SK-N-SH treated with all-trans-retinoic acid at 6 μM for 48 hours (cell line): Measurements from ENCODE around the gene TRIM66.

ENCODE experiments used
- ATAC-seq: fragments of 200-7000 bp; cut with Tn5 transposase; 3 replicates; pipeline ENCODE4 v1.9.1; 2020; ENCODE audit warnings: mild to moderate bottlenecking, moderate library complexity
- ARNTL ChIP-seq: fragments of 450-650 bp; formaldehyde crosslinking; IDR thresholded peaks from 2 replicates; pipeline ENCODE4 v1.5.0; 2020; ENCODE audit warnings: low read depth, mild to moderate bottlenecking, moderate library complexity, borderline replicate concordance
- BACH2 ChIP-seq: fragments of 250-450 bp; sonication (Bioruptor Pico); IDR thresholded peaks from 2 replicates; pipeline ENCODE4 v1.9.0; 2021; ENCODE audit warnings: mild to moderate bottlenecking, borderline replicate concordance
- CREB5 ChIP-seq: fragments of 250-450 bp; sonication (Bioruptor Pico); IDR thresholded peaks from 2 replicates; pipeline ENCODE4 v1.5.1; 2020; ENCODE audit warnings: low read depth, mild to moderate bottlenecking, moderate library complexity
- CSDC2 ChIP-seq: fragments of 250-450 bp; sonication (Bioruptor Pico); IDR thresholded peaks from 2 replicates; pipeline ENCODE4 v1.5.0; 2020; ENCODE audit warnings: mild to moderate bottlenecking, moderate library complexity
- CSRNP3 ChIP-seq: fragments of 250-450 bp; sonication (Bioruptor Pico); IDR thresholded peaks from 2 replicates; pipeline ENCODE4 v1.5.1; 2021; ENCODE audit warnings: mild to moderate bottlenecking, moderate library complexity
- GLIS3 ChIP-seq: fragments of 250-450 bp; sonication (Bioruptor Pico); IDR thresholded peaks from 2 replicates; pipeline ENCODE4 v1.5.0; 2020; ENCODE audit warnings: mild to moderate bottlenecking, moderate library complexity
- ISL1 ChIP-seq: fragments of 250-450 bp; sonication (Bioruptor Pico); IDR thresholded peaks from 2 replicates; pipeline ENCODE4 v2.1.2; 2022; ENCODE audit warnings: mild to moderate bottlenecking, moderate library complexity
- OSR1 ChIP-seq: fragments of 250-450 bp; sonication (Bioruptor Pico); IDR thresholded peaks from 2 replicates; pipeline ENCODE4 v1.8.0; 2022; ENCODE audit warnings: moderate library complexity, mild to moderate bottlenecking, inconsistent platforms
- PATZ1 ChIP-seq: fragments of 250-450 bp; sonication (Bioruptor Pico); IDR thresholded peaks from 2 replicates; pipeline ENCODE4 v1.8.0; 2020; ENCODE audit warnings: mild to moderate bottlenecking, moderate library complexity, borderline replicate concordance
- POU6F1 ChIP-seq: fragments of 250-450 bp; sonication (Bioruptor Pico); IDR thresholded peaks from 2 replicates; pipeline ENCODE4 v1.8.0; 2021; ENCODE audit warnings: low read depth, mild to moderate bottlenecking, moderate library complexity, borderline replicate concordance
- RARB ChIP-seq: fragments of 250-450 bp; sonication (Bioruptor Pico); IDR thresholded peaks from 2 replicates; pipeline ENCODE4 v1.8.0; 2021; ENCODE audit warnings: mild to moderate bottlenecking, moderate library complexity
- SNAI2 ChIP-seq: fragments of 250-450 bp; sonication (Bioruptor Pico); IDR thresholded peaks from 2 replicates; pipeline ENCODE4 v1.5.0; 2020; ENCODE audit warnings: mild to moderate bottlenecking, moderate library complexity
- TCF4 ChIP-seq: fragments of 250-450 bp; sonication (Bioruptor Pico); IDR thresholded peaks from 2 replicates; pipeline ENCODE4 v1.8.0; 2021; ENCODE audit warnings: mild to moderate bottlenecking, moderate library complexity, borderline replicate concordance
- TOX ChIP-seq: fragments of 250-450 bp; sonication (Bioruptor Pico); IDR thresholded peaks from 2 replicates; pipeline ENCODE4 v1.8.0; 2021; ENCODE audit warnings: mild to moderate bottlenecking, moderate library complexity, borderline replicate concordance
- TSHZ2 ChIP-seq: fragments of 250-450 bp; sonication (Bioruptor Pico); IDR thresholded peaks from 2 replicates; pipeline ENCODE4 v1.5.0; 2020; ENCODE audit warnings: mild to moderate bottlenecking, moderate library complexity
- ZC3H10 ChIP-seq: fragments of 250-450 bp; sonication (Bioruptor Pico); IDR thresholded peaks from 2 replicates; pipeline ENCODE4 v1.5.1; 2021; ENCODE audit warnings: mild to moderate bottlenecking, moderate library complexity
- ZFP30 ChIP-seq: fragments of 450-650 bp; formaldehyde crosslinking; IDR thresholded peaks from 2 replicates; pipeline ENCODE4 v1.5.0; 2022; ENCODE audit warnings: mild to moderate bottlenecking, moderate library complexity
- ZNF565 ChIP-seq: fragments of 450-650 bp; formaldehyde crosslinking; conservative IDR thresholded peaks from 2 replicates; pipeline ENCODE4 v1.5.0; 2020; ENCODE audit warnings: low read depth, mild to moderate bottlenecking, moderate library complexity
- ZNF8 ChIP-seq: fragments of 450-650 bp; formaldehyde crosslinking; IDR thresholded peaks from 2 replicates; pipeline ENCODE4 v1.5.0; 2020; ENCODE audit warnings: mild to moderate bottlenecking, moderate library complexity

Gene TRIM66

GRCh38 chr11:8597182-8597581, 85.3 kb downstream of the TRIM66 start:
- ATAC-seq = no peak
- TF ChIP-seq TSHZ2 = no peak
- TF ChIP-seq SNAI2 (CRISPR knock-in tag) = no peak
- no peak for TF ChIP-seq ZNF565 (CRISPR knock-in tag)
- TF ChIP-seq ISL1 (CRISPR knock-in tag) = no peak

- no peak for TF ChIP-seq RARB (CRISPR knock-in tag)
- no peak for TF ChIP-seq TCF4 (CRISPR knock-in tag)
- TF ChIP-seq SNAI2 (CRISPR knock-in tag) = no peak
- TF ChIP-seq TOX (CRISPR knock-in tag) = no peak
- TF ChIP-seq CSDC2 (CRISPR knock-in tag) = no peak
- TF ChIP-seq CSRNP3 (CRISPR knock-in tag) = no peak
- TF ChIP-seq GLIS3 (CRISPR knock-in tag) = no peak
- TF ChIP-seq ZNF8 (CRISPR knock-in tag) = no peak
- TF ChIP-seq ISL1 (CRISPR knock-in tag) = no peak
- TF ChIP-seq ZC3H10 = no peak
- TF ChIP-seq PATZ1 = no peak
- TF ChIP-seq ZFP30 (CRISPR knock-in tag) = no peak
- TF ChIP-seq OSR1 (CRISPR knock-in tag) = no peak
- TF ChIP-seq CREB5 (CRISPR knock-in tag) = no peak
- TF ChIP-seq POU6F1 (CRISPR knock-in tag) = no peak
- no peak for TF ChIP-seq TSHZ2
- no peak for TF ChIP-seq ZNF565 (CRISPR knock-in tag)
- TF ChIP-seq ARNTL = no peak
- no peak for TF ChIP-seq BACH2 (CRISPR knock-in tag)
- ATAC-seq = no peak
Measured at GRCh38 chr11:8596504-8597046, 85.9 kb downstream of the TRIM66 start.
